MM.1S (cell line): ENCODE measurements around the gene TRIM69.
"Not testable (repeated sequence)": the region's sequence is repeated elsewhere in the genome, so short reads cannot be mapped to it uniquely, and the experiment has no call there.

Source experiments
- DNase-seq: peaks from one replicate; pipeline ENCODE4 v3.0.0-alpha.2; 2015
- H2AFZ ChIP-seq: fragments of 300-600 bp; sonication (generic); 2 replicates; pipeline ENCODE4 v1.6.0; 2016; ENCODE audit warnings: antibody characterized with exemption, low read length
- H3F3A ChIP-seq: fragments of 300-600 bp; sonication (generic); 2 replicates; pipeline ENCODE4 v1.6.1; 2016; ENCODE audit warnings: mild to moderate bottlenecking, antibody characterized with exemption, low read length, moderate library complexity, mixed read lengths; ENCODE audit not compliant: insufficient read depth
- H3K27ac ChIP-seq: fragments of 300-600 bp; sonication (generic); 2 replicates; pipeline ENCODE4 v1.5.1; 2016; ENCODE audit warnings: mild to moderate bottlenecking, low read length
- H3K27me3 ChIP-seq: fragments of 300-600 bp; sonication (generic); replicated peaks from 2 replicates; pipeline ENCODE4 v1.6.0; 2016; ENCODE audit warnings: low read length; ENCODE audit not compliant: insufficient read depth
- H3K36me3 ChIP-seq: fragments of 300-600 bp; sonication (generic); replicated peaks from 2 replicates; pipeline ENCODE4 v1.6.1; 2016; ENCODE audit warnings: mild to moderate bottlenecking, low read length, mixed read lengths; ENCODE audit not compliant: insufficient read depth
- H3K4me1 ChIP-seq: fragments of 300-600 bp; sonication (generic); 2 replicates; pipeline ENCODE4 v1.6.1; 2016; ENCODE audit warnings: low read length, mixed read lengths
- H3K4me2 ChIP-seq: fragments of 300-600 bp; sonication (generic); 2 replicates; pipeline ENCODE4 v1.6.0; 2016; ENCODE audit warnings: low read depth, low read length
- H3K4me3 ChIP-seq: fragments of 300-600 bp; sonication (generic); 2 replicates; pipeline ENCODE4 v1.5.1; 2016; ENCODE audit warnings: low read length, mixed read lengths
- H3K79me2 ChIP-seq: fragments of 300-600 bp; sonication (generic); 2 replicates; pipeline ENCODE4 v1.6.1; 2016; ENCODE audit warnings: mixed run types, low read length, mixed read lengths
- H3K9ac ChIP-seq: fragments of 300-600 bp; sonication (generic); 2 replicates; pipeline ENCODE4 v1.6.1; 2016; ENCODE audit warnings: low read length, mixed read lengths
- H3K9me2 ChIP-seq: fragments of 300-600 bp; sonication (generic); replicated peaks from 2 replicates; pipeline ENCODE4 v1.6.1; 2016; ENCODE audit warnings: mild to moderate bottlenecking, low read length, mixed read lengths; ENCODE audit not compliant: insufficient read depth
- H3K9me3 ChIP-seq: fragments of 300-600 bp; sonication (generic); replicated peaks from 2 replicates; pipeline ENCODE4 v1.6.1; 2016; ENCODE audit warnings: mild to moderate bottlenecking, low read length, mixed read lengths; ENCODE audit not compliant: insufficient read depth
- H4K20me1 ChIP-seq: fragments of 300-600 bp; sonication (generic); 2 replicates; pipeline ENCODE4 v1.6.1; 2016; ENCODE audit warnings: mild to moderate bottlenecking, low read length, moderate library complexity, mixed read lengths; ENCODE audit not compliant: insufficient read depth
- CTCF ChIP-seq: fragments of 300-600 bp; sonication (generic); IDR thresholded peaks from 2 replicates; pipeline ENCODE4 v1.5.1; 2016; ENCODE audit warnings: antibody characterized with exemption, low read length, mixed read lengths
- EZH2 ChIP-seq: fragments of 300-600 bp; sonication (generic); optimal IDR thresholded peaks from 2 replicates; pipeline ENCODE3; 2017; ENCODE audit warnings: low read depth, mild to moderate bottlenecking, antibody characterized with exemption, low read length, mixed read lengths
- EZH2phosphoT487 ChIP-seq: fragments of 300-600 bp; sonication (generic); IDR thresholded peaks from 2 replicates; pipeline ENCODE4 v1.6.1; 2018; ENCODE audit warnings: antibody characterized with exemption, low read length

The TRIM69 gene

DNA sequence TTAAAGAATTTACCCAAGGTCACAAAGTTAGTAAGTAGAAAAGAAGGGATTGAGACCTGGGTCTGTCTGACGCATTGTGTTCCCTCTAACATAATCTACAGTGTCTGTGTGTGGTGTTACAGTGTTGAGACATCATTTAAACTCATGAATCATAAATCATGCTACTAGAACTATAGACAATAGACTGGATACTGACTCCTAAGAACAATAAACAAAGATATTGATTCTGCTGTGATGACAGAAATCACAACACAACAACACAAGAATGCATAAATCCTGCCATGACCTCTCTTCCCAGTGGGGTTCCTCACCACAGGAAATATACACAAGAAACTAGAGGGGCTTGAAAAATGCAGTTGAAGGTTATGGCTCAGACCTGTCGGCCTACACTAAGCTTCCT lies 44.3 kb downstream of the TRIM69 start:
- no peak overlapping the region for H2AFZ ChIP-seq
- no peak overlapping the region for H3K9ac ChIP-seq
- no peaks in the 10 kb centered on the region for H3K79me2 ChIP-seq
- no peaks in the 10 kb centered on the region for H3K36me3 ChIP-seq
- H3K9me2 ChIP-seq, result no peaks in the 10 kb centered on the region
- no peak for DNase-seq
- no peak overlapping the region for H3K4me2 ChIP-seq
- H3K9me3 ChIP-seq, result no peaks in the 10 kb centered on the region
- peaks cover 5% of the 10 kb centered on the region; the same call in 1 of the 2 replicates for H3K4me1 ChIP-seq
- H3K4me3 ChIP-seq, result no peak overlapping the region
- TF ChIP-seq EZH2phosphoT487, result no peak
- H3F3A ChIP-seq, result no peaks in the 10 kb centered on the region; the same call in 1 of the 2 replicates
- H3K27me3 ChIP-seq, result peaks cover 12% of the 10 kb centered on the region; the same call in 1 of the 2 replicates
- no peak overlapping the region for H3K27ac ChIP-seq
- H4K20me1 ChIP-seq, result no peaks in the 10 kb centered on the region

GRCh38 chr15:44781128-44781810 lies 44.9 kb downstream of the TRIM69 start:
- H3K36me3 ChIP-seq, result no peaks in the 10 kb centered on the region
- DNase-seq, result no peak

GRCh38 chr15:44782516-44782915 lies 46.2 kb downstream of the TRIM69 start:
- TF ChIP-seq CTCF, result no peak

More at GRCh38 chr15:44781128-44781810, 44.9 kb downstream of the TRIM69 start:
- peaks cover 5% of the 10 kb centered on the region; the same call in 1 of the 2 replicates for H3K4me1 ChIP-seq
- H3K79me2 ChIP-seq, result no peaks in the 10 kb centered on the region
- H3K9me2 ChIP-seq, result no peaks in the 10 kb centered on the region
- no peak overlapping the region for H3K4me3 ChIP-seq
- no peak overlapping the region for H3K9ac ChIP-seq
- H3K27ac ChIP-seq, result no peak overlapping the region
- H3K27me3 ChIP-seq, result peaks cover 12% of the 10 kb centered on the region; the same call in 1 of the 2 replicates
- TF ChIP-seq CTCF, result no peak
- TF ChIP-seq EZH2, result no peak
- TF ChIP-seq EZH2phosphoT487, result no peak
- H4K20me1 ChIP-seq, result no peaks in the 10 kb centered on the region
- H2AFZ ChIP-seq, result no peak overlapping the region
- no peaks in the 10 kb centered on the region for H3K9me3 ChIP-seq
- no peaks in the 10 kb centered on the region; the same call in 1 of the 2 replicates for H3F3A ChIP-seq
- H3K4me2 ChIP-seq, result no peak overlapping the region

GRCh38 chr15:44784918-44785274 lies 48.6 kb downstream of the TRIM69 start:
- peaks cover 12% of the 10 kb centered on the region; the same call in 1 of the 2 replicates for H3K27me3 ChIP-seq
- H3K9ac ChIP-seq, result peak overlapping the region; percentile 65; the same call in 1 of the 2 replicates
- H3K9me3 ChIP-seq, H2AFZ ChIP-seq, DNase-seq, H3K9me2 ChIP-seq, H3K4me1 ChIP-seq, H3K36me3 ChIP-seq, H3F3A ChIP-seq, H3K79me2 ChIP-seq, H4K20me1 ChIP-seq: not testable (repeated sequence)
- peak overlapping the region; percentile 83; the same call in 1 of the 2 replicates for H3K27ac ChIP-seq
- H3K4me2 ChIP-seq, result peak overlapping the region; percentile 64; the same call in 1 of the 2 replicates
- H3K4me3 ChIP-seq, result peak overlapping the region; percentile 74; the same call in 1 of the 2 replicates

More at GRCh38 chr15:44782516-44782915, 46.2 kb downstream of the TRIM69 start:
- Histone ChIP-seq H3K9ac (no peak overlapping the region), H4K20me1 (no peaks in the 10 kb centered on the region), H3K27ac (no peak overlapping the region), H3F3A (no peaks in the 10 kb centered on the region; the same call in 1 of the 2 replicates), H3K79me2 (no peaks in the 10 kb centered on the region), H2AFZ (no peak overlapping the region), H3K4me3 (no peak overlapping the region), H3K27me3 (peaks cover 12% of the 10 kb centered on the region; the same call in 1 of the 2 replicates), H3K9me3 (no peaks in the 10 kb centered on the region), H3K9me2 (no peaks in the 10 kb centered on the region), H3K36me3 (no peaks in the 10 kb centered on the region), H3K4me2 (no peak overlapping the region), H3K4me1 (peaks cover 5% of the 10 kb centered on the region; the same call in 1 of the 2 replicates)
- no peak for DNase-seq
